GM23248 (cell line): ENCODE results near the gene PPP5C.

Experiments
- EZH2 ChIP-seq: fragments of 200-600 bp; sonication (generic); IDR thresholded peaks from 2 replicates; pipeline ENCODE4 v1.6.1; 2018; ENCODE audit warnings: antibody characterized with exemption, mild to moderate bottlenecking; ENCODE audit not compliant: insufficient read depth, poor library complexity, severe bottlenecking
- EZH2phosphoT487 ChIP-seq: fragments of 200-600 bp; sonication (generic); IDR thresholded peaks from 2 replicates; pipeline ENCODE4 v1.6.1; 2018; ENCODE audit warnings: antibody characterized with exemption, moderate library complexity, mild to moderate bottlenecking, low read depth; ENCODE audit not compliant: insufficient read depth

DNA sequence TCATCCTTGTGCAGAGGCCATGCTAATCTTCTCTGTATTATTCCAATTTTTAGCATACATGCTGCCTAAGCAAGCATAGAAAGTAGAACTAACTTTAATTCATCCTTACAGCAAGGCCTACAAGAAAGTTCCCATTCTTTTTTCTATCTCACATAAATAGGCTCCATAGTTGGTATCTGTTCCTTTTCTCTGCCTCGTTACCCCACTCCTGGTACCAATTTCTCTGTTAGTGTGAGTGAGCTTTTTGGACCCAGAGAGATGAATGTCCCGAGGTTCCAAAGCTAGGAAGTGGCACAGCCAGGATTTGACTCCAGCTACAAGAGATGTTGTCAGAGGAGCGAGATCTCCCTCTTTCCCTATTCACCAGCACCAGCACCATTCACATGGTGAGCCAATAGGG is 40.4 kb upstream of the PPP5C start:
- TF ChIP-seq EZH2 (no peak), EZH2phosphoT487 (no peak)
